CD4-positive, alpha-beta T cell (primary cell): ENCODE measurements around the gene PRM1. TPM values are rescaled to one million over a fixed set of nuclear protein-coding genes. Genes with fewer than 3 reads are reported as not detected.

Source experiments
- ATAC-seq: fragments of 200-7000 bp; cut with Tn5 transposase; one replicate; pipeline ENCODE4 v1.10.0; 2022; ENCODE audit warnings: mild to moderate bottlenecking; ENCODE audit not compliant: poor library complexity
- CTCF ChIA-PET: fragments of 350-600 bp; sonication (Branson Sonifier 250); formaldehyde crosslinking; loops from one replicate; lab custom pipeline; 2021; ENCODE audit warnings: antibody characterized with exemption, inconsistent platforms; lab: Charles Lee
- POLR2A ChIA-PET: fragments of 350-600 bp; sonication (Branson Sonifier 250); formaldehyde crosslinking; loops from one replicate; lab custom pipeline; 2021; ENCODE audit warnings: antibody characterized with exemption, inconsistent platforms; lab: Charles Lee
- DNase-seq, 14 experiments: peaks; one replicate each; pipeline ENCODE4 v3.0.0-alpha.2; 2013 to 2020; ENCODE audit warnings: mixed read lengths in 2 of 14
- H3K27ac ChIP-seq, 2 donors: one replicate each; pipeline versions ENCODE4 v1.5.1 to v1.7.0; 2013; ENCODE audit warnings: low read length in 2 of 2, low read depth in 1 of 2, mild to moderate bottlenecking in 1 of 2
- H3K27me3 ChIP-seq, 2 experiments: 1 replicate in 1 of 2; 2 replicates in 1 of 2; pipeline versions ENCODE4 v1.6.1 to v1.7.0; 2013; ENCODE audit warnings: low read length in 2 of 2, control low read depth in 1 of 2, mild to moderate bottlenecking in 1 of 2, moderate library complexity in 1 of 2; ENCODE audit not compliant: insufficient read depth in 2 of 2, control insufficient read depth in 1 of 2
- H3K36me3 ChIP-seq: one replicate; pipeline ENCODE4 v1.6.1; 2013; ENCODE audit warnings: low read length, control low read depth; ENCODE audit not compliant: insufficient read depth
- H3K4me1 ChIP-seq: one replicate; pipeline ENCODE4 v1.6.1; 2013; ENCODE audit warnings: low read length, control low read depth; ENCODE audit not compliant: insufficient read depth
- H3K4me3 ChIP-seq: one replicate; pipeline ENCODE4 v1.5.1; 2013; ENCODE audit warnings: mild to moderate bottlenecking, low read length, moderate library complexity
- H3K9me3 ChIP-seq, 2 experiments: 1 replicate in 1 of 2; 2 replicates in 1 of 2; pipeline versions ENCODE4 v1.6.1 to v1.7.0; 2013; ENCODE audit warnings: low read length in 2 of 2, mild to moderate bottlenecking in 2 of 2, control low read depth in 1 of 2, moderate library complexity in 1 of 2; ENCODE audit not compliant: control insufficient read depth in 1 of 2, insufficient read depth in 1 of 2
- H3K27ac Mint-ChIP-seq: one replicate; pipeline ENCODE4 v1.8.0; 2020; ENCODE audit warnings: mixed read lengths
- H3K27me3 Mint-ChIP-seq: one replicate; pipeline ENCODE4 v1.8.0; 2021; ENCODE audit warnings: mixed read lengths
- H3K36me3 Mint-ChIP-seq: one replicate; pipeline ENCODE4 v1.8.0; 2021; ENCODE audit warnings: low read depth, mixed read lengths
- H3K4me1 Mint-ChIP-seq: one replicate; pipeline ENCODE4 v1.8.0; 2021; ENCODE audit warnings: low read depth, mixed read lengths
- H3K4me3 Mint-ChIP-seq: one replicate; pipeline ENCODE4 v1.8.0; 2020; ENCODE audit warnings: mild to moderate bottlenecking, mixed read lengths
- H3K9me3 Mint-ChIP-seq: one replicate; pipeline ENCODE4 v1.8.0; 2020; ENCODE audit warnings: mixed read lengths
- CTCF ChIP-seq: fragments of 200-600 bp; IDR thresholded peaks from one replicate; pipeline ENCODE4 v1.8.0; 2022; ENCODE audit warnings: antibody characterized with exemption, mild to moderate bottlenecking
- intact Hi-C, 2 experiments: fragments of 100-400 bp; cut with DNase I in 1 of 2; cut with micrococcal nuclease in 1 of 2; formaldehyde crosslinking; loops; one replicate each; pipeline versions ENCODE4 v1.15.1 to v1.9.0; 2023 to 2025; cut with DNase I, micrococcal nuclease
- total RNA-seq, 174 experiments: library from RNA in 2 of 174; stranded (reverse) in 2 of 174; gene quantifications; one replicate each; pipeline ENCODE4 v1.2.3 and lab custom pipeline; 2021 to 2026

The PRM1 gene
- total RNA-seq, 2 experiments from 2014 or later: not detected

- ChIA-PET CTCF (interaction anchor here (0.7 to 2.5 kb wide), 10 partner anchors 16 to 334 kb away, joined by 3 to 14 read pairs (median 4); partner anchors contain the start of gene SOCS1), POLR2A (interaction anchor here (0.8 to 3.7 kb wide), 7 partner anchors 12 to 74 kb away, joined by 3 to 47 read pairs (median 11); partner anchors contain the start of gene SOCS1)
- Histone ChIP-seq H3K36me3 (no peaks in the 10 kb centered on the region), H3K4me3 (no peak overlapping the region), H3K27ac (no peak overlapping the region), H3K27me3 (no peaks in the 10 kb centered on the region), H3K9me3 (no peaks in the 10 kb centered on the region), H3K4me1 (peaks cover 24% of the 10 kb centered on the region)
- intact Hi-C loops: loop anchor here in 1 of 2 experiments (5.0 kb wide), 1 partner anchor 41 kb away; the partner anchor contains the start of gene SOCS1
- DNase-seq: no peak
- no peak for TF ChIP-seq CTCF
- Mint-ChIP-seq H3K9me3 (no peaks in the 10 kb centered on the region), H3K27ac (peak overlapping the region; percentile 73), H3K4me1 (peaks cover 28% of the 10 kb centered on the region), H3K27me3 (no peaks in the 10 kb centered on the region), H3K36me3 (no peaks in the 10 kb centered on the region), H3K4me3 (peak overlapping the region; percentile 82)
- no peak for ATAC-seq
Measured at GRCh38 chr16:11298143-11298900, 17.2 kb upstream of the PRM1 start.

- Mint-ChIP-seq H3K27me3 (no peaks in the 10 kb centered on the region), H3K27ac (peak overlapping the region; percentile 73), H3K4me1 (peaks cover 33% of the 10 kb centered on the region), H3K9me3 (no peaks in the 10 kb centered on the region), H3K4me3 (peak overlapping the region; percentile 82), H3K36me3 (no peaks in the 10 kb centered on the region)
- H3K4me1 ChIP-seq: peaks cover 24% of the 10 kb centered on the region
- H3K36me3 ChIP-seq: no peaks in the 10 kb centered on the region
- ATAC-seq (peak; percentile 93), DNase-seq (peak; percentile 51 to 85 (median 65))
- no peak overlapping the region for H3K27ac ChIP-seq
- peak overlapping the region; percentile 42 for H3K4me3 ChIP-seq
- ChIA-PET POLR2A (interaction anchor here (1.0 to 3.7 kb wide), 7 partner anchors 13 to 73 kb away, joined by 3 to 47 read pairs (median 11); partner anchors contain the start of gene SOCS1), CTCF (interaction anchor here (0.7 to 2.5 kb wide), 12 partner anchors 15 to 334 kb away, joined by 3 to 14 read pairs (median 4); partner anchors contain the start of gene SOCS1)
- H3K27me3 ChIP-seq: peaks cover 0 to 3% of the 10 kb centered on the region in 2 experiments
- no peaks in the 10 kb centered on the region for H3K9me3 ChIP-seq
- intact Hi-C loops: loop anchor here (1.0 to 5.0 kb wide), 3 partner anchors 40 to 327 kb away; partner anchors contain the start of gene SOCS1 (in 1 of the 2)
- peak; percentile 39 for TF ChIP-seq CTCF
Measured at GRCh38 chr16:11297492-11298142, 16.5 kb upstream of the PRM1 start.
